Measurements from ENCODE around the gene SNX14.

The SNX14 gene

GRCh38 chr6:85494547-85495536 lies 98.8 kb downstream of the SNX14 start:
- Mint-ChIP-seq H3K27me3 (no peaks in the 10 kb centered on the region), H3K27ac (no peak overlapping the region), H3K4me3 (no peak overlapping the region), H3K4me1 (peaks cover 33% of the 10 kb centered on the region), H3K9me3 (peaks cover 27 to 28% of the 10 kb centered on the region in 2 donors)
- DNase-seq (no peak), ATAC-seq (no peak)

- H3K27me3 Mint-ChIP-seq = no peaks in the 10 kb centered on the region
- H3K9me3 Mint-ChIP-seq = peaks cover 24 to 27% of the 10 kb centered on the region in 2 donors
- H3K4me3 Mint-ChIP-seq = no peak overlapping the region
- peaks cover 19% of the 10 kb centered on the region for H3K4me1 Mint-ChIP-seq
- no peak for ATAC-seq
- no peak overlapping the region for H3K27ac Mint-ChIP-seq
- DNase-seq = no peak
Measured at GRCh38 chr6:85493389-85493788, 100.3 kb downstream of the SNX14 start.

GRCh38 chr6:85490516-85491248 lies 103.0 kb downstream of the SNX14 start:
- DNase-seq = no peak
- no peaks in the 10 kb centered on the region for H3K27me3 Mint-ChIP-seq
- peak overlapping the region in 1 of 2 donors; percentile 82 for H3K27ac Mint-ChIP-seq
- H3K9me3 Mint-ChIP-seq = no peaks in the 10 kb centered on the region
- no peak for ATAC-seq
- H3K4me1 Mint-ChIP-seq = no peaks in the 10 kb centered on the region
- H3K4me3 Mint-ChIP-seq = no peak overlapping the region

- ATAC-seq (no peak), DNase-seq (no peak)
- H3K4me1 Mint-ChIP-seq = peaks cover 19% of the 10 kb centered on the region
- H3K4me3 Mint-ChIP-seq = no peak overlapping the region
- H3K27ac Mint-ChIP-seq = no peak overlapping the region
- no peaks in the 10 kb centered on the region for H3K9me3 Mint-ChIP-seq
- no peaks in the 10 kb centered on the region for H3K27me3 Mint-ChIP-seq
Measured at GRCh38 chr6:85484948-85485347, 108.7 kb downstream of the SNX14 start.

- Mint-ChIP-seq H3K9me3 (no peaks in the 10 kb centered on the region), H3K27me3 (no peaks in the 10 kb centered on the region), H3K27ac (no peak overlapping the region), H3K4me1 (peaks cover 19% of the 10 kb centered on the region), H3K4me3 (no peak overlapping the region)
- DNase-seq = no peak
- no peak for ATAC-seq
Measured at GRCh38 chr6:85483846-85484245, 109.8 kb downstream of the SNX14 start.

- H3K27ac Mint-ChIP-seq = no peak overlapping the region
- no peaks in the 10 kb centered on the region for H3K27me3 Mint-ChIP-seq
- no peak overlapping the region for H3K4me3 Mint-ChIP-seq
- DNase-seq = peak; percentile 81
- H3K9me3 Mint-ChIP-seq = no peaks in the 10 kb centered on the region
- ATAC-seq = peak; percentile 89
- peaks cover 20% of the 10 kb centered on the region for H3K4me1 Mint-ChIP-seq
Measured at GRCh38 chr6:85482905-85483700, 110.6 kb downstream of the SNX14 start.

- Mint-ChIP-seq H3K4me1 (peaks cover 27% of the 10 kb centered on the region), H3K27ac (peak overlapping the region in 1 of 2 donors; percentile 64), H3K27me3 (no peaks in the 10 kb centered on the region), H3K4me3 (peak overlapping the region in 1 of 2 donors; percentile 11), H3K9me3 (no peaks in the 10 kb centered on the region)
- no peak for DNase-seq
- ATAC-seq = no peak
Measured at GRCh38 chr6:85482206-85482904, 111.3 kb downstream of the SNX14 start.

GRCh38 chr6:85479208-85479607 lies 114.5 kb downstream of the SNX14 start:
- Mint-ChIP-seq H3K27me3 (no peaks in the 10 kb centered on the region), H3K9me3 (no peaks in the 10 kb centered on the region), H3K4me1 (peaks cover 27% of the 10 kb centered on the region), H3K27ac (no peak overlapping the region), H3K4me3 (no peak overlapping the region)
- ATAC-seq = no peak
- DNase-seq = no peak

GRCh38 chr6:85476532-85476931 lies 117.1 kb downstream of the SNX14 start:
- peaks cover 15% of the 10 kb centered on the region for H3K4me1 Mint-ChIP-seq
- ATAC-seq (no peak), DNase-seq (no peak)
- H3K27me3 Mint-ChIP-seq = no peaks in the 10 kb centered on the region
- H3K4me3 Mint-ChIP-seq = no peak overlapping the region
- no peak overlapping the region for H3K27ac Mint-ChIP-seq
- H3K9me3 Mint-ChIP-seq = no peaks in the 10 kb centered on the region

GRCh38 chr6:85473748-85474147 lies 119.9 kb downstream of the SNX14 start:
- no peak for ATAC-seq
- Mint-ChIP-seq H3K27me3 (no peaks in the 10 kb centered on the region), H3K4me1 (peaks cover 23% of the 10 kb centered on the region), H3K27ac (no peak overlapping the region), H3K9me3 (no peaks in the 10 kb centered on the region), H3K4me3 (no peak overlapping the region)
- DNase-seq = no peak

GRCh38 chr6:85472744-85473143 lies 120.9 kb downstream of the SNX14 start:
- H3K4me3 Mint-ChIP-seq = no peak overlapping the region
- H3K27me3 Mint-ChIP-seq = no peaks in the 10 kb centered on the region
- H3K4me1 Mint-ChIP-seq = peaks cover 28% of the 10 kb centered on the region
- H3K27ac Mint-ChIP-seq = no peak overlapping the region
- ATAC-seq (no peak), DNase-seq (no peak)
- no peaks in the 10 kb centered on the region for H3K9me3 Mint-ChIP-seq

- H3K9me3 Mint-ChIP-seq = no peaks in the 10 kb centered on the region
- DNase-seq (no peak), ATAC-seq (no peak)
- H3K4me1 Mint-ChIP-seq = peaks cover 43% of the 10 kb centered on the region
- no peaks in the 10 kb centered on the region for H3K27me3 Mint-ChIP-seq
- H3K27ac Mint-ChIP-seq = no peak overlapping the region
- no peak overlapping the region for H3K4me3 Mint-ChIP-seq
Measured at GRCh38 chr6:85470023-85470410, 123.6 kb downstream of the SNX14 start.

GRCh38 chr6:85469276-85470022 lies 124.2 kb downstream of the SNX14 start:
- Mint-ChIP-seq H3K9me3 (no peaks in the 10 kb centered on the region), H3K27ac (no peak overlapping the region), H3K27me3 (no peaks in the 10 kb centered on the region), H3K4me1 (peaks cover 49% of the 10 kb centered on the region), H3K4me3 (no peak overlapping the region)
- DNase-seq = no peak
- ATAC-seq = no peak

GRCh38 chr6:85468326-85468725 lies 125.3 kb downstream of the SNX14 start:
- Mint-ChIP-seq H3K27ac (no peak overlapping the region), H3K4me3 (no peak overlapping the region), H3K4me1 (peaks cover 60% of the 10 kb centered on the region), H3K9me3 (no peaks in the 10 kb centered on the region), H3K27me3 (no peaks in the 10 kb centered on the region)
- no peak for ATAC-seq
- DNase-seq = no peak
